HepG2 (cell line): Measurements from ENCODE around the gene ACOT13. TPM values are rescaled to one million over a fixed set of nuclear protein-coding genes. Genes with fewer than 3 reads are reported as not detected.
A peak's percentile ranks its signal among the peaks of the same experiment; 100 is the strongest.

Experiments used
- CENPBD1 ChIP-seq: sonication (generic); formaldehyde crosslinking; IDR thresholded peaks from 2 replicates; pipeline ENCODE4 v1.8.0; 2022; ENCODE audit warnings: missing genetic modification reagents, low read depth, mild to moderate bottlenecking, borderline replicate concordance
- FOXC1 ChIP-seq: sonication (generic); formaldehyde crosslinking; IDR thresholded peaks from 2 replicates; pipeline ENCODE4 v1.8.0; 2022; ENCODE audit warnings: mild to moderate bottlenecking, missing genetic modification reagents, borderline replicate concordance
- ONECUT2 ChIP-seq: sonication (generic); formaldehyde crosslinking; IDR thresholded peaks from 2 replicates; pipeline ENCODE4 v1.4.0; 2020; ENCODE audit warnings: missing genetic modification reagents
- RCOR2 ChIP-seq: IDR thresholded peaks from 2 replicates; pipeline ENCODE4 v1.6.1; 2016; ENCODE audit warnings: missing biosample characterization, missing genetic modification reagents
- SIN3A ChIP-seq: IDR thresholded peaks from 2 replicates; pipeline ENCODE4 v1.6.1; 2011; ENCODE audit warnings: low read depth, mild to moderate bottlenecking, control low read depth, low read length, borderline replicate concordance
- SMAD1 ChIP-seq: sonication (generic); formaldehyde crosslinking; IDR thresholded peaks from 2 replicates; pipeline ENCODE4 v1.4.0; 2020; ENCODE audit warnings: missing genetic modification reagents, low read depth, mild to moderate bottlenecking, borderline replicate concordance
- TBP ChIP-seq: sonication (generic); formaldehyde crosslinking; IDR thresholded peaks from 2 replicates; pipeline ENCODE4 v1.5.0; 2020; ENCODE audit warnings: missing genetic modification reagents
- ZKSCAN5 ChIP-seq: sonication (generic); formaldehyde crosslinking; IDR thresholded peaks from 2 replicates; pipeline ENCODE4 v1.5.1; 2020; ENCODE audit warnings: mild to moderate bottlenecking, missing genetic modification reagents
- ZMAT3 ChIP-seq: sonication (generic); formaldehyde crosslinking; conservative IDR thresholded peaks from 2 replicates; pipeline ENCODE4 v1.7.0; 2021; ENCODE audit warnings: missing genetic modification reagents
- ZNF33B ChIP-seq: sonication (generic); formaldehyde crosslinking; IDR thresholded peaks from 2 replicates; pipeline ENCODE4 v1.5.1; 2020; ENCODE audit warnings: mild to moderate bottlenecking, missing genetic modification reagents
- ZNF530 ChIP-seq: sonication (generic); formaldehyde crosslinking; IDR thresholded peaks from 2 replicates; pipeline ENCODE4 v1.5.0; 2020; ENCODE audit warnings: low read depth, mild to moderate bottlenecking, missing genetic modification reagents
- ZNF549 ChIP-seq: sonication (generic); formaldehyde crosslinking; IDR thresholded peaks from 2 replicates; pipeline ENCODE4 v1.5.0; 2020; ENCODE audit warnings: missing genetic modification reagents
- ZNF619 ChIP-seq: sonication (generic); formaldehyde crosslinking; IDR thresholded peaks from 2 replicates; pipeline ENCODE4 v1.4.0; 2020; ENCODE audit warnings: mild to moderate bottlenecking, missing genetic modification reagents
- polyA plus RNA-seq, 8 experiments: library from polyadenylated mRNA; depleted of rRNA in 3 of 8; stranded (reverse) in 7 of 8; unstranded in 1 of 8; fragments of >200 nt; fragmentation: Illumina TruSeq in 4 of 8; extraction: Trizol in 4 of 8; gene quantifications; 2 replicates each; pipeline versions ENCODE4 v1.2.1 to v1.2.3, GENCODE V29; 2011 to 2016; ENCODE audit warnings: low read depth in 4 of 8, missing spikeins in 1 of 8, mixed read lengths in 1 of 8; ENCODE audit not compliant: insufficient read depth in 1 of 8
- total RNA-seq, 5 experiments: library from RNA; depleted of rRNA; stranded (reverse); fragments of >200 nt; fragmentation: Illumina TruSeq; extraction: Trizol; gene quantifications; 2 replicates each; pipeline ENCODE4 v1.2.3, GENCODE V29; 2016; ENCODE audit warnings: low read depth in 1 of 5
- TF ChIP-seq, protein P1 (sequence below): sonication (generic); formaldehyde crosslinking; IDR thresholded peaks from 2 replicates; pipeline ENCODE4 v1.8.1; 2022; ENCODE audit warnings: mild to moderate bottlenecking, missing genetic modification reagents
- TF ChIP-seq, protein P2 (sequence below): sonication (generic); formaldehyde crosslinking; IDR thresholded peaks from 2 replicates; pipeline ENCODE4 v1.9.0; 2021; ENCODE audit warnings: mild to moderate bottlenecking, missing genetic modification reagents
- TF ChIP-seq, protein P3 (sequence below): sonication (generic); formaldehyde crosslinking; conservative IDR thresholded peaks from 2 replicates; pipeline ENCODE4 v1.4.0; 2020; ENCODE audit warnings: missing genetic modification reagents
- TF ChIP-seq, protein P4 (sequence below): sonication (generic); formaldehyde crosslinking; IDR thresholded peaks from 2 replicates; pipeline ENCODE4 v1.5.1; 2020; ENCODE audit warnings: mild to moderate bottlenecking, moderate library complexity, missing genetic modification reagents

Gene ACOT13
- total and polyA plus RNA-seq, 2 of the 13 experiments (the other 11 are each of a cell fraction or from before 2014, with no cell fraction given): 31.5 to 45.1 TPM

GRCh38 chr6:24721461-24722215 is 54.8 kb downstream of the ACOT13 start (continued):
- no peak for TF ChIP-seq CENPBD1 (CRISPR knock-in tag)
- no peak for TF ChIP-seq ZNF530 (CRISPR knock-in tag)
- TF ChIP-seq ONECUT2 (CRISPR knock-in tag): no peak; the same call in 1 of the 2 replicates
- 0 out of 2 replicates have a peak, but pooled peaks have one; percentile 33 for TF ChIP-seq ZNF33B (CRISPR knock-in tag)
- no peak for TF ChIP-seq RCOR2
- TF ChIP-seq, protein P1, sequence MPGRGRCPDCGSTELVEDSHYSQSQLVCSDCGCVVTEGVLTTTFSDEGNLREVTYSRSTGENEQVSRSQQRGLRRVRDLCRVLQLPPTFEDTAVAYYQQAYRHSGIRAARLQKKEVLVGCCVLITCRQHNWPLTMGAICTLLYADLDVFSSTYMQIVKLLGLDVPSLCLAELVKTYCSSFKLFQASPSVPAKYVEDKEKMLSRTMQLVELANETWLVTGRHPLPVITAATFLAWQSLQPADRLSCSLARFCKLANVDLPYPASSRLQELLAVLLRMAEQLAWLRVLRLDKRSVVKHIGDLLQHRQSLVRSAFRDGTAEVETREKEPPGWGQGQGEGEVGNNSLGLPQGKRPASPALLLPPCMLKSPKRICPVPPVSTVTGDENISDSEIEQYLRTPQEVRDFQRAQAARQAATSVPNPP: no peak; the same call in 1 of the 2 replicates
- TF ChIP-seq ZKSCAN5 (CRISPR knock-in tag): no peak
- no peak for TF ChIP-seq ZNF549 (CRISPR knock-in tag)
- no peak for TF ChIP-seq TBP (CRISPR knock-in tag)
- no peak; the same call in 1 of the 2 replicates for TF ChIP-seq SMAD1
- TF ChIP-seq, protein P2, sequence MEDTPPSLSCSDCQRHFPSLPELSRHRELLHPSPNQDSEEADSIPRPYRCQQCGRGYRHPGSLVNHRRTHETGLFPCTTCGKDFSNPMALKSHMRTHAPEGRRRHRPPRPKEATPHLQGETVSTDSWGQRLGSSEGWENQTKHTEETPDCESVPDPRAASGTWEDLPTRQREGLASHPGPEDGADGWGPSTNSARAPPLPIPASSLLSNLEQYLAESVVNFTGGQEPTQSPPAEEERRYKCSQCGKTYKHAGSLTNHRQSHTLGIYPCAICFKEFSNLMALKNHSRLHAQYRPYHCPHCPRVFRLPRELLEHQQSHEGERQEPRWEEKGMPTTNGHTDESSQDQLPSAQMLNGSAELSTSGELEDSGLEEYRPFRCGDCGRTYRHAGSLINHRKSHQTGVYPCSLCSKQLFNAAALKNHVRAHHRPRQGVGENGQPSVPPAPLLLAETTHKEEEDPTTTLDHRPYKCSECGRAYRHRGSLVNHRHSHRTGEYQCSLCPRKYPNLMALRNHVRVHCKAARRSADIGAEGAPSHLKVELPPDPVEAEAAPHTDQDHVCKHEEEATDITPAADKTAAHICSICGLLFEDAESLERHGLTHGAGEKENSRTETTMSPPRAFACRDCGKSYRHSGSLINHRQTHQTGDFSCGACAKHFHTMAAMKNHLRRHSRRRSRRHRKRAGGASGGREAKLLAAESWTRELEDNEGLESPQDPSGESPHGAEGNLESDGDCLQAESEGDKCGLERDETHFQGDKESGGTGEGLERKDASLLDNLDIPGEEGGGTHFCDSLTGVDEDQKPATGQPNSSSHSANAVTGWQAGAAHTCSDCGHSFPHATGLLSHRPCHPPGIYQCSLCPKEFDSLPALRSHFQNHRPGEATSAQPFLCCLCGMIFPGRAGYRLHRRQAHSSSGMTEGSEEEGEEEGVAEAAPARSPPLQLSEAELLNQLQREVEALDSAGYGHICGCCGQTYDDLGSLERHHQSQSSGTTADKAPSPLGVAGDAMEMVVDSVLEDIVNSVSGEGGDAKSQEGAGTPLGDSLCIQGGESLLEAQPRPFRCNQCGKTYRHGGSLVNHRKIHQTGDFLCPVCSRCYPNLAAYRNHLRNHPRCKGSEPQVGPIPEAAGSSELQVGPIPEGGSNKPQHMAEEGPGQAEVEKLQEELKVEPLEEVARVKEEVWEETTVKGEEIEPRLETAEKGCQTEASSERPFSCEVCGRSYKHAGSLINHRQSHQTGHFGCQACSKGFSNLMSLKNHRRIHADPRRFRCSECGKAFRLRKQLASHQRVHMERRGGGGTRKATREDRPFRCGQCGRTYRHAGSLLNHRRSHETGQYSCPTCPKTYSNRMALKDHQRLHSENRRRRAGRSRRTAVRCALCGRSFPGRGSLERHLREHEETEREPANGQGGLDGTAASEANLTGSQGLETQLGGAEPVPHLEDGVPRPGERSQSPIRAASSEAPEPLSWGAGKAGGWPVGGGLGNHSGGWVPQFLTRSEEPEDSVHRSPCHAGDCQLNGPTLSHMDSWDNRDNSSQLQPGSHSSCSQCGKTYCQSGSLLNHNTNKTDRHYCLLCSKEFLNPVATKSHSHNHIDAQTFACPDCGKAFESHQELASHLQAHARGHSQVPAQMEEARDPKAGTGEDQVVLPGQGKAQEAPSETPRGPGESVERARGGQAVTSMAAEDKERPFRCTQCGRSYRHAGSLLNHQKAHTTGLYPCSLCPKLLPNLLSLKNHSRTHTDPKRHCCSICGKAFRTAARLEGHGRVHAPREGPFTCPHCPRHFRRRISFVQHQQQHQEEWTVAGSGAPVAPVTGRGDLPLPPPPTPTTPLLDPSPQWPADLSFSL (CRISPR knock-in tag): no peak
- TF ChIP-seq SIN3A: peak; percentile 92
- TF ChIP-seq ZNF619 (CRISPR knock-in tag): no peak
- TF ChIP-seq FOXC1 (CRISPR knock-in tag): peak; percentile 97
- TF ChIP-seq, protein P3, sequence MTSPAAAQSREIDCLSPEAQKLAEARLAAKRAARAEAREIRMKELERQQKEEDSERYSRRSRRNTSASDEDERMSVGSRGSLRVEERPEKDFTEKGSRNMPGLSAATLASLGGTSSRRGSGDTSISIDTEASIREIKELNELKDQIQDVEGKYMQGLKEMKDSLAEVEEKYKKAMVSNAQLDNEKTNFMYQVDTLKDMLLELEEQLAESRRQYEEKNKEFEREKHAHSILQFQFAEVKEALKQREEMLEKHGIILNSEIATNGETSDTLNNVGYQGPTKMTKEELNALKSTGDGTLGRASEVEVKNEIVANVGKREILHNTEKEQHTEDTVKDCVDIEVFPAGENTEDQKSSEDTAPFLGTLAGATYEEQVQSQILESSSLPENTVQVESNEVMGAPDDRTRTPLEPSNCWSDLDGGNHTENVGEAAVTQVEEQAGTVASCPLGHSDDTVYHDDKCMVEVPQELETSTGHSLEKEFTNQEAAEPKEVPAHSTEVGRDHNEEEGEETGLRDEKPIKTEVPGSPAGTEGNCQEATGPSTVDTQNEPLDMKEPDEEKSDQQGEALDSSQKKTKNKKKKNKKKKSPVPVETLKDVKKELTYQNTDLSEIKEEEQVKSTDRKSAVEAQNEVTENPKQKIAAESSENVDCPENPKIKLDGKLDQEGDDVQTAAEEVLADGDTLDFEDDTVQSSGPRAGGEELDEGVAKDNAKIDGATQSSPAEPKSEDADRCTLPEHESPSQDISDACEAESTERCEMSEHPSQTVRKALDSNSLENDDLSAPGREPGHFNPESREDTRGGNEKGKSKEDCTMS (CRISPR knock-in tag): peak; percentile 89; the same call in 1 of the 2 replicates
- TF ChIP-seq, protein P4, sequence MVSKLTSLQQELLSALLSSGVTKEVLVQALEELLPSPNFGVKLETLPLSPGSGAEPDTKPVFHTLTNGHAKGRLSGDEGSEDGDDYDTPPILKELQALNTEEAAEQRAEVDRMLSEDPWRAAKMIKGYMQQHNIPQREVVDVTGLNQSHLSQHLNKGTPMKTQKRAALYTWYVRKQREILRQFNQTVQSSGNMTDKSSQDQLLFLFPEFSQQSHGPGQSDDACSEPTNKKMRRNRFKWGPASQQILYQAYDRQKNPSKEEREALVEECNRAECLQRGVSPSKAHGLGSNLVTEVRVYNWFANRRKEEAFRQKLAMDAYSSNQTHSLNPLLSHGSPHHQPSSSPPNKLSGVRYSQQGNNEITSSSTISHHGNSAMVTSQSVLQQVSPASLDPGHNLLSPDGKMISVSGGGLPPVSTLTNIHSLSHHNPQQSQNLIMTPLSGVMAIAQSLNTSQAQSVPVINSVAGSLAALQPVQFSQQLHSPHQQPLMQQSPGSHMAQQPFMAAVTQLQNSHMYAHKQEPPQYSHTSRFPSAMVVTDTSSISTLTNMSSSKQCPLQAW (CRISPR knock-in tag): no peak; the same call in 1 of the 2 replicates
- TF ChIP-seq ZMAT3 (CRISPR knock-in tag): peak; percentile 95
